Motor neuron (in vitro differentiated cells): Measurements from ENCODE around the gene TENM3. TPM values are rescaled to one million over a fixed set of nuclear protein-coding genes. Genes with fewer than 3 reads are reported as not detected.

Source experiments
- ATAC-seq, 8 experiments: fragments of 200-7000 bp; cut with Tn5 transposase; replicated peaks in 6 of 8; 2 replicates each; pipeline ENCODE4 v1.8.0; 2021; ENCODE audit warnings: mild to moderate bottlenecking in 8 of 8, moderate library complexity in 8 of 8
- H3K27ac ChIP-seq, 2 donors: fragments of 250-450 bp; sonication (Bioruptor Pico); 2 replicates each; pipeline ENCODE4 v1.9.0; 2021; ENCODE audit warnings: antibody characterized with exemption in 2 of 2, mild to moderate bottlenecking in 2 of 2, moderate library complexity in 1 of 2
- H3K4me1 ChIP-seq, 2 donors: fragments of 250-450 bp; sonication (Bioruptor Pico); replicated peaks in 1 of 2; 2 replicates each; pipeline ENCODE4 v1.6.1; 2021; ENCODE audit warnings: antibody characterized with exemption in 2 of 2, mild to moderate bottlenecking in 2 of 2, moderate library complexity in 1 of 2
- H3K4me3 ChIP-seq, 5 donors: fragments of 250-450 bp; sonication (Bioruptor Pico); 2 replicates each; pipeline ENCODE4 v1.9.0; 2021; ENCODE audit warnings: antibody characterized with exemption in 5 of 5, mild to moderate bottlenecking in 5 of 5, moderate library complexity in 4 of 5
- WGBS, 10 experiments: fragments of 450-650 bp; shearing (Covaris generic); methylation state at CpG; one replicate each; pipeline ENCODE4 v1.0.0; 2022; 5-methylcytosine and 5-hydroxymethylcytosine counted together
- in situ Hi-C, 9 experiments: fragments of 400-800 bp; cut with MboI; loops; one replicate each; pipeline ENCODE4 v1.15.0; 2021; ENCODE audit warnings: low sequenced_read_pairs in 9 of 9, low pct_unique_long_range_greater_than_20kb in 2 of 9; ENCODE audit not compliant: unreplicated experiment in 9 of 9
- total RNA-seq, 8 experiments: library from RNA; unstranded; fragments of 300-600 nt; gene quantifications; 2 replicates each; pipeline versions ENCODE4 v1.2.3 to v1.2.4, GENCODE V29; 2022

Gene TENM3
- total RNA-seq, 8 experiments from 2014 or later, result 9.1 to 129 (median 42.0) TPM

DNA sequence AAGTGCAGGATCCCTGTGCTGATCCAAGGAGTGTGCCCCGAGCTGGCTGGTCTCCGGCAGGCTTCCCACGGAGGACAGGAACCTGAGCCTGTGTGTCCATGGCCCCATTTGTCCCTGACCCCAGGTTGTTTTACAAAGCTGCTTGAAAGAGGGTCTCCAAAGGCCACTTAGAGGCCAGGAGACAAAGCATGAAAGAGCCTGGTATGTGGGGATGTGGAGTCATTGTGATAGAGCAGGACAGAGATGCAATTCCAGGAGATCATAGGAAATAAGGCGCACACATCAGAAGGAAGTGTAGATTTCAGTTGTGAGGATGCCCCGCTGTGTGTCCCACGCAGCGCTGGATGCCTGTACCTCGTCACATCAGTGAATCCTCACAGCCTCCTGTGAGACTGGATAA lies 48.0 kb downstream of the TENM3 start:
- in situ Hi-C loops, result no loop called here
- Histone ChIP-seq H3K4me1 (no peaks in the 10 kb centered on the region), H3K27ac (no peak overlapping the region), H3K4me3 (no peak overlapping the region)
- WGBS, 10 experiments, result 80 to 100% (median 100%) methylated on average over 2 to 3 of the region's 8 CpGs; no CpG with 5 or more reads in 5 of the 10 experiments
- ATAC-seq, result no peak

DNA sequence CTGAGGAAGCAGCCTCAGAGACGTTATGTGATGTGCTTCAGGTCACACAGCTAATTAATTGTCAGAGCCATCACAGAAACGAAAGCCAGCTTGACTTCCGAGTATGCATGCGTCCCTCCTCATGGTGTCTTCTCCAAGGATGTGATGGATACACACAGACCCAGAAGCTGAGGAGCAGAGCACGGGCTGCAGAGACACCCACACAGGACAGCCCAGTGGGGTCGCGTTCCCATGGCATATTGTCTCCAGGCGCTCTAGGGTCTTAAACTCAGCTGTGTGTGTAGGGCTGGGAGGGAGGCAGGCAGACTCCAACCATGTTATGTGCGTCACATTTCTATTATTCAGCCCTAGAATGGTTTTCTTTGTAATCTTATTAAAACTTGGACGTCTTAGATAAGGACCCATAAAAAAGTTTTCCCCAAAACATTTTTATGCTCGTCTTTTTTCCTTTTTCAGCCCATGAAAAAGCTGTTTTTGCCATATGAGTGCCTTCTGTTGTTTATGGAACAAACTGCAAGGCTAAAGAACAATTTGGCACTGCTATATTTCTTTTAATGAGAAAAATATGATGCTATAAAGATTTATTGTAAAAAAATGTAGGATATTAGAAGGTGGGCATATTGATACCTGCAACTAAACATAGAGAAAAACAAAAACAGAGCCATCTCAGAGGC lies 48.5 kb downstream of the TENM3 start:
- 9 to 100% (median 90%) methylated on average over 1 to 10 of the region's 11 CpGs; no CpG with 5 or more reads in 1 of the 10 experiments for WGBS, 10 experiments
- in situ Hi-C loops, result no loop called here

DNA sequence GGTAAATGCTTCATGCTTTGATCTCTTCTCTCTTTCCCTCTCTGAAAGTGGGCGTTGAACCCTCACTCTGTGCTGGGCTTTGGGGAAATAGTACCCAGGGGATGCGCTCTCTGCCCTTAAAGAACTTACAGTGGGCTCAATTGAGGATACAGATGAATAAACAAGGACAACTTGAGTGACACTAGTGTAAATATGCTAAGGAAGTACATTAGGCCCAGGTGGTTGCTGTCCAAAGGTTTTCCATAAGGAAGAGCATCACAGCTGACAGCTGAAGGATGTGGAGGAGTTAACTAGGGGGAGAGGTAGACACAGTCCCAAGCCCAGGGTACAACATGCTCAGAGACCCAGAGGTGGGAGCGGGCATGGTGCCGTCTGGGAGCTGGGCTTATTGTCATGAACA lies 49.4 kb downstream of the TENM3 start:
- Histone ChIP-seq H3K4me3 (no peak overlapping the region), H3K4me1 (no peaks in the 10 kb centered on the region), H3K27ac (no peak overlapping the region)
- no peak for ATAC-seq
- in situ Hi-C loops, result no loop called here
- 10 to 100% (median 96%) methylated on average over 1 to 4 of the region's 4 CpGs; no CpG with 5 or more reads in 2 of the 10 experiments for WGBS, 10 experiments

More for the DNA sequence above, 48.5 kb downstream of the TENM3 start:
- H3K4me1 ChIP-seq, result no peaks in the 10 kb centered on the region
- no peak overlapping the region for H3K4me3 ChIP-seq
- H3K27ac ChIP-seq, result no peak overlapping the region
- ATAC-seq, result no peak

DNA sequence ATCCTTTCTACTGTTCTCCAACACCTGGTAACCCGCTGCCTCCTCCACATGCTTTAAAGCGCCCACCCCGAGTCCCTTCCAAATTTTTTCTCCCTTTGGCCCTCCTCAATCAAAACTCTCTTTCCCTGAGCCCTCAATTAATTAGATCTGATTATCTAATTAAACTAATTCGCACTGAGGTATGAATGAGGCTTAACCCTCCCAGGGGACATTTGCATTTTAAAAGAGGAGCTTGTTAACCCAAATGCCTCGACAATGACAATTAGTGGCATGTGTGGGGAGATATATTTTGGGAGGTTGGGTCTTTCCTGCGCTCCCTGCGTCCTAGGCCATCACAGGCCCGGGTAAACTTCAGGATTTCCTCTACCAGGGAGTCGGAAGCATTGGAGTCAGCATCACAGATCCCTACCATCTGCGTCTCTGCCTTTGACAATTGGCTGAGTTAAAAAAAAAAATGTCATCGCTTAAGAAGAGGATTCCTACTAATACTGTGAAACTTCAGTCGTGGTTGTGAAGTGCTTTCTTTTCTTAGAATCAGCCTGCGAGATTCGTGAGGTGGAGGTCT lies 50.6 kb downstream of the TENM3 start:
- Histone ChIP-seq H3K4me1 (no peaks in the 10 kb centered on the region), H3K27ac (no peak overlapping the region), H3K4me3 (no peak overlapping the region)
- WGBS, 10 experiments, result 13 to 100% (median 86%) methylated on average over 1 to 14 of the region's 14 CpGs
- in situ Hi-C loops, result no loop called here
- no peak for ATAC-seq

DNA sequence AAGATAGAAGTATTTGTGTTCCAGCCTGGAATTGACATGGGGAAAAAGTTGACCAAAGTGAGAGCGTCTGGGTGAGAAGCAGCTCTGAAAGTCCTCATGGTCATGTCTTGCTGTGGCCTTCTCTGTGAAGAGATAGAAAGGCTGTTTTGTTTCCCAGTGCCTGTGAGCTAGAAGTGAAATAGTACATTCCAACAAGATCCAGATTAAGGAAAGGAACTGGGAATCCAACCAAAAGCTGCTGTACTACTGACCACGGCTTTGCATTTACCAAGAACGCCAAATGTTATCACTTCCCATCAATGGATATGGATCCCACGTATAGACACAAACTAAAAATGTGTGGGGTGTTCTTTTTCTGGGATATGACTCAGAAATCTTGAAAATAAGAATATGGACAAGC lies 51.2 kb downstream of the TENM3 start:
- Histone ChIP-seq H3K4me3 (no peak overlapping the region), H3K4me1 (no peaks in the 10 kb centered on the region), H3K27ac (no peak overlapping the region)
- ATAC-seq, result peak in 1 of 8 experiments; percentile 50
- 13 to 100% (median 78%) methylated on average over 1 to 4 of the region's 4 CpGs; no CpG with 5 or more reads in 2 of the 10 experiments for WGBS, 10 experiments
- in situ Hi-C loops, result no loop called here

DNA sequence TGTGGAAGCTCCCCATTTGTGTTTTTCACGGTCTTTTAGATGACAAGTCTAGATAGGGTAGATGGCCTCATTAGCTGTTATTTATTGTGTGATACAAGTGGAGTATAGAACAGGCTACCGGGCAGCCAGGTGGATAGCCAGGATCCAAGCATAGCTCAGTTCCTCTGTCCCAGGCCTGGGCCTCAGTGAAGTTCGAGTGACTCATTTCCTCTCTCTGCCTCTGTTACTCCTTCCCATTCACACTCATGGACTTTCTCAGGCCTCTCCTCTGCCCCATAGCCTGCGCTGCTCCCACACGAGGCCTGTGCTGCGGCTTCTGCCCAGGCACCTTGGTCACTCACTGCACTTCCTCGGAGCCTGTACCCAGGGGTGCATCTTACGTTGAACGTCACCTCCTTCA lies 54.5 kb downstream of the TENM3 start:
- peak in 1 of 8 experiments; percentile 45 for ATAC-seq
- H3K4me3 ChIP-seq, result no peak overlapping the region
- 23 to 100% (median 93%) methylated on average over 1 to 7 of the region's 9 CpGs; no CpG with 5 or more reads in 3 of the 10 experiments for WGBS, 10 experiments
- H3K4me1 ChIP-seq, result no peaks in the 10 kb centered on the region
- in situ Hi-C loops, result no loop called here
- H3K27ac ChIP-seq, result no peak overlapping the region

DNA sequence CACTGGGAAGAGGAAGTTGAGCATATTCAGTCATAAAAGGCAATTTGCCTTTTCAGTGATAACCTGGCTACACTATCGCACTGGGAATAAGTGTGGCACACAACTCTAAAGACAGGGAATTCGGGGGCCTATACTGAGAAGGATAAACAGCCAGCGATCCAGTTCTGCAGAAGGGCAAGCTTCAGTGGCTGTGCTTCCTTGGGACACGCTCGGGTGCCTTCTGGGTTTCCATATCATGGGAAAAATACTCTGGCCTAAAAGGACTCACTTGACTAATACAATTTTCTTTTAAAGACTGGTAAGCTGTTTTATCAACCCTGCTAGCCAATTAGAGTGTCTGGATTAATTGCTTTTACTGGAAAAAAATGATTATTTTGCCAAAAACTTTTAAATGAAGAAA lies 58.5 kb downstream of the TENM3 start:
- Histone ChIP-seq H3K27ac (no peak overlapping the region), H3K4me1 (no peaks in the 10 kb centered on the region), H3K4me3 (no peak overlapping the region)
- WGBS, 10 experiments, result 25 to 100% (median 85%) methylated on average over 2 to 4 of the region's 5 CpGs; no CpG with 5 or more reads in 6 of the 10 experiments
- in situ Hi-C loops, result no loop called here
- no peak for ATAC-seq

DNA sequence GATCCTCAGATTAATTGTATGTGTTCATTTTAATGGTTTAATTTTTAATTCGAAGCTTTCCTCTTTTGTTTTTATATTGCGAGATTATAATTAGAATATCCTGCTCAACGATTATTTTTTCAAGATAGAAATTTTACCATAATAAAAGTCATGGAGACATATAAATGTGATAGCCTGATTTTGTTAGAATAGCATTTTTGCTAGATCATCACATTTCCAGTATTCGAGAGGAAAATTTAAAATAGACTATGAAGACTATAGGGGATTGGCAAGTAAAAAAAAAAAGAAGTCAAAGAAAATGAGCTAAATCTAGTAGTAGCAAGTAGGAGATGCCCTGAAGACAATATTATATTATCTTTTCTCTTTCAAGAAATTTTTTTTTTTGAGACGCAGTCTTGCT lies 60.6 kb downstream of the TENM3 start:
- Histone ChIP-seq H3K4me3 (no peak overlapping the region), H3K27ac (no peak overlapping the region), H3K4me1 (no peaks in the 10 kb centered on the region)
- in situ Hi-C loops, result no loop called here
- WGBS, 10 experiments, result 59 to 100% (median 92%) methylated on average over 1 to 5 of the region's 5 CpGs
- no peak for ATAC-seq

DNA sequence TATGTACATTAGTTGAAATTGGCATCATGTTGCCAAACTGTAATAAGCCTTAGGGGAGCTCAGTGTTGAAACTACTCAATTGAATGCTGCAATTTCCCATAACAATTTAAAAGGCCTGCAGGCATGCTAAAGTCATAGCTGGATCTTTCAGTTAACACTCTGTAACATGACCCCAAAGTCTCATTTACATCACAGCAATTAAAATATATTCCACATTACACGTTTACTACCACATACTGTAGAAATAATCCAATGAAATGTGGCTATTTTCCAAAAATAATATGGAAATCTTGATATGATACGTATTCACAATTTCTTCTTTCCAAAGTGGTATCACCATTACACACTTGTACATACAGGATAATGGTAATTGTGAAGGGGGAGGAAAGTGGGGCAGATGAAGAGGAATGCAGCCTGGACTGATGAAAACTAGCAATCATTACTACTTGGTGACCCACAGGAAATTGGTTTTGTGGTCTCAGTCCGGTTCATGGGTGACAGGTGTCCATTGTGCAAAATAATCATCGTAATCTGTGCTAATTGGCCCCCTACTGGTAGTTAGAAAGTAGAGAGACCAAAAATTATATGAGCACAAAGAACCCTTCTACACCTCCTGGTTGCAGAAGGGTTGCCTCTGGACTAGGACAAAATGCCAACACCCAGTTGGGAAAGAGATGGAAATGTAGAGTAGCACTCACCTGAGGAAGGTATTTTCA lies 63.7 kb downstream of the TENM3 start:
- H3K27ac ChIP-seq, result no peak overlapping the region
- in situ Hi-C loops, result no loop called here
- H3K4me3 ChIP-seq, result no peak overlapping the region
- 4 to 100% (median 76%) methylated on average over 1 to 4 of the region's 4 CpGs; no CpG with 5 or more reads in 1 of the 10 experiments for WGBS, 10 experiments
- ATAC-seq, result peak in 3 of 8 experiments; percentile 93 to 98 (median 95)
- no peaks in the 10 kb centered on the region for H3K4me1 ChIP-seq

DNA sequence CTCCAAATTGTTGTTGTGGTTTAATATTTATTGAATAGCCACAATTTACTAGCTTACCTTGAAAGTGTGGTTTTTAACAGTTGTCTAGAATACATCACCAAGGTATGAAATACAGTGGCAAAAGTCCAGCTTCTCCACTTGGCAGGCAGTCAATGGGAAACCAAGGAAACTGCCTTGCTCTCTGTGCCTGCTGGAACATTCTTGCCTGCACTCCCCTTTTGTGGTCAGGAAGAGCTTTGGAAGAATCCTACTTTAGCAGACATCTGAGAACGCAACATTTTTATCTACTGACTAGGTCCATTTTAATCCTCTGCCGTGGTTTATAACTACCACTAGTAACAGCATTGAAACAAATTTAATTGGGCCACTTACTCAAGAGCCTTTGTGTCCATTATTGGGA lies 64.5 kb downstream of the TENM3 start:
- Histone ChIP-seq H3K27ac (no peak overlapping the region), H3K4me3 (no peak overlapping the region), H3K4me1 (no peaks in the 10 kb centered on the region)
- ATAC-seq, result peak in 1 of 8 experiments; percentile 78
- WGBS, 10 experiments, result 40 to 100% (median 88%) methylated on average over 1 to 2 of the region's 2 CpGs; no CpG with 5 or more reads in 4 of the 10 experiments
- in situ Hi-C loops, result no loop called here

DNA sequence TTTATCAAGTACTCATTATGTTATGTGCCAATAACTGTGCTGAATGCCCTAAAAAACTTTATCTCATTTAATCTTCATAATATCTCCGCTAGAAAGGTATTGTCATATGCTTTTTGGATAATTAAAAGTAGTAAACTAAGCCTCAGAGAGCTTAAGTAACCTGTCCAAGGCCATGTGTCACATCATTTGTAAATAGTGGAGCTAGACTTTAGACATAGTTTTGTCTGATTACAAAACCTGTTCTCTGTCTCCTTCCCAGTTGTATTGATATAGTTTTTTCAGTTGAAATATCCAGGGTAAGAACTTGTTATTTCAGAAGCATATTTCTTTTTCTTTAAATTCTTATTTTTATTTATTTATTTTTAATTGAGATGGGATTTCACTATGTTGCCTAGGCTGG lies 66.7 kb downstream of the TENM3 start:
- H3K4me1 ChIP-seq, result no peaks in the 10 kb centered on the region
- in situ Hi-C loops, result no loop called here
- 20 to 100% (median 100%) methylated on average over 1 of the region's 1 CpG; no CpG with 5 or more reads in 2 of the 10 experiments for WGBS, 10 experiments
- H3K27ac ChIP-seq, result no peak overlapping the region
- no peak overlapping the region for H3K4me3 ChIP-seq
- ATAC-seq, result no peak

DNA sequence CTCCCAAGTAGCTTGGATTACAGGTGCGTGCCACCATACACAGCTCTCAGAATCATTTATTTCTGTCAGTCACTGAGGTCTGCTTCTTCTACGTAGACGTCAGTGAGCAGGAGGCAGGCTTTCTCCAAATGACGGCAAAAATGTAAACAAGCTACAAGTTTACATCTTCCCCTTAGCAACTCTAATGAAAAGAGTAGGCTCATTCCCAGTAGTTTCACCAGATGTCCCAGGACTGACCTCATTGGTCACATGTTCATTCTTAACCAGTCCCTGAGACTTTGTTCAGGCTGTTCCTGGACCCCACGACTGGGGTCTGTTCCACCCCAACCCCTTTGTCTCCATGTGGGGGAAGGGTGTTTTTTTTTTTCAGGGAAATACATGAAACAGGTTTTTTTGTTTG lies 67.1 kb downstream of the TENM3 start:
- Histone ChIP-seq H3K4me1 (no peaks in the 10 kb centered on the region), H3K27ac (no peak overlapping the region), H3K4me3 (no peak overlapping the region)
- peak in 1 of 8 experiments; percentile 21 for ATAC-seq
- in situ Hi-C loops, result no loop called here
- 6 to 100% (median 85%) methylated on average over 1 to 5 of the region's 5 CpGs for WGBS, 10 experiments

DNA sequence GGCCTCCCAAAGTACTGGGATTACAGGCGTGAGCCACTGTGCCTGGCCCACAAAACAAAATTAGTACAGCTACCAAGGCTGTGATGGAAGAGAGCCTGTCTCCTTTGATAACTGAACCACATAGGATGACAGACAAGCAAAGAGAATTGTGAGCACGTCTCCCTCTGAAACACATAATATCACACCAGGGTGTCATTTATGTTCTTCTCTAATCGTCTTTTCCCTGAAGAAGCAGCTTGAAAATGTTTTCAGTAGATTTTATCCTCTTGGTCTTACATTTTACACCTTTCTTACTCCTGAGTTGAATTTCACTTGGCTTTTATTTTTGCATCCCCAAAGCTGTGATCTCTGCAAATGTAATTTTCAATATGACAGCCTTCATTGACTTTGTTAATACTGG lies 67.8 kb downstream of the TENM3 start:
- in situ Hi-C loops, result no loop called here
- 3 to 100% (median 76%) methylated on average over 1 to 3 of the region's 3 CpGs; no CpG with 5 or more reads in 4 of the 10 experiments for WGBS, 10 experiments
- ATAC-seq, result no peak

More for the DNA sequence above, 67.8 kb downstream of the TENM3 start:
- Histone ChIP-seq H3K4me1 (no peaks in the 10 kb centered on the region), H3K27ac (no peak overlapping the region), H3K4me3 (no peak overlapping the region)
